GM06990 (cell line): ENCODE data around the gene TTR.

Experiments
- DNase-seq: peaks from one replicate; pipeline ENCODE4 v3.0.0-alpha.2; 2011; ENCODE audit not compliant: insufficient read length; ENCODE audit errors: extremely low read depth
- H3K27me3 ChIP-seq: replicated peaks from 2 replicates; pipeline ENCODE4 v1.6.0; 2011; ENCODE audit warnings: low read length; ENCODE audit not compliant: control insufficient read depth, insufficient read depth
- H3K36me3 ChIP-seq: 2 replicates; pipeline ENCODE4 v1.5.1; 2011; ENCODE audit warnings: low read length; ENCODE audit not compliant: control insufficient read depth, insufficient read depth
- H3K4me3 ChIP-seq: replicated peaks from 2 replicates; pipeline ENCODE4 v1.5.1; 2011; ENCODE audit warnings: low read depth, mild to moderate bottlenecking, control low read depth, low read length
- TF ChIP-seq, protein P1 (sequence below): IDR thresholded peaks from 2 replicates; pipeline ENCODE4 v1.5.1; 2011; ENCODE audit warnings: low read length, control low read depth, mild to moderate bottlenecking, inconsistent platforms; ENCODE audit not compliant: insufficient read depth, poor library complexity, severe bottlenecking

The TTR gene

GRCh38 chr18:31616586-31616985 is 24.9 kb downstream of the TTR start:
- Histone ChIP-seq H3K4me3 (no peak overlapping the region), H3K27me3 (no peaks in the 10 kb centered on the region), H3K36me3 (no peaks in the 10 kb centered on the region)
- TF ChIP-seq, protein P1, sequence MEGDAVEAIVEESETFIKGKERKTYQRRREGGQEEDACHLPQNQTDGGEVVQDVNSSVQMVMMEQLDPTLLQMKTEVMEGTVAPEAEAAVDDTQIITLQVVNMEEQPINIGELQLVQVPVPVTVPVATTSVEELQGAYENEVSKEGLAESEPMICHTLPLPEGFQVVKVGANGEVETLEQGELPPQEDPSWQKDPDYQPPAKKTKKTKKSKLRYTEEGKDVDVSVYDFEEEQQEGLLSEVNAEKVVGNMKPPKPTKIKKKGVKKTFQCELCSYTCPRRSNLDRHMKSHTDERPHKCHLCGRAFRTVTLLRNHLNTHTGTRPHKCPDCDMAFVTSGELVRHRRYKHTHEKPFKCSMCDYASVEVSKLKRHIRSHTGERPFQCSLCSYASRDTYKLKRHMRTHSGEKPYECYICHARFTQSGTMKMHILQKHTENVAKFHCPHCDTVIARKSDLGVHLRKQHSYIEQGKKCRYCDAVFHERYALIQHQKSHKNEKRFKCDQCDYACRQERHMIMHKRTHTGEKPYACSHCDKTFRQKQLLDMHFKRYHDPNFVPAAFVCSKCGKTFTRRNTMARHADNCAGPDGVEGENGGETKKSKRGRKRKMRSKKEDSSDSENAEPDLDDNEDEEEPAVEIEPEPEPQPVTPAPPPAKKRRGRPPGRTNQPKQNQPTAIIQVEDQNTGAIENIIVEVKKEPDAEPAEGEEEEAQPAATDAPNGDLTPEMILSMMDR: no peak
- DNase-seq: no peak

DNA sequence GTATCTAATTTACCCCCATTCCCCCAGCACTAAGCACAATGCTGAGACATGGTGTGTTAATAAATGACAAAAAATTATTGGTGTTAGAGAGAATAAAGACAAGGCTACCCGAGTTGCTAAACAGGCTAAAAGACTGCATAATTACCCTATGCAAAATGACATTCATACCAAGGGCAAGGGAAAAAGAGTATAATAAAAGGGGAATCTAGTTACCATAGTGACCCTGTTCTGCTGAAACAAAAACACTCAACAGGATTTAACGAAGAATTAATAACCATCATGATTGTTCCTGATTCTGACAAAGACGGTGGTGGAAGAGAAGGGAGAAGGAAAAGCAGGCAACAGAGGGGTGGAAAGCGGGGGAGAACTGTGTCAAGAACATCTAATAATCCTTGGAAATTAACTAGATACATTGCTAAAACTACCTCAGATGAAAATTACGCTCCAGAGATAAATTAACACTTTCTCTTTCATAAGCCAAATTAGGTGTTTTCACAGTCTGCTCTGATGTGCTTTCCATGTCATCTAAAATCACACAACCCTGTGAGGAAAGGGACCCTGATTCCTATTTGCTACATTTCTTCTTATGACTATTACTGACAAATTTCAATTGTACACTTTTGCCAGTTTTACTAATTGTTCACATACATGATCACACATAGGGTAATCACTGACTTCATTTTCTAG is 25.5 kb downstream of the TTR start:
- no peaks in the 10 kb centered on the region for H3K36me3 ChIP-seq
- H3K27me3 ChIP-seq: no peaks in the 10 kb centered on the region
- no peak overlapping the region for H3K4me3 ChIP-seq
- TF ChIP-seq, protein P1: no peak
- no peak for DNase-seq

DNA sequence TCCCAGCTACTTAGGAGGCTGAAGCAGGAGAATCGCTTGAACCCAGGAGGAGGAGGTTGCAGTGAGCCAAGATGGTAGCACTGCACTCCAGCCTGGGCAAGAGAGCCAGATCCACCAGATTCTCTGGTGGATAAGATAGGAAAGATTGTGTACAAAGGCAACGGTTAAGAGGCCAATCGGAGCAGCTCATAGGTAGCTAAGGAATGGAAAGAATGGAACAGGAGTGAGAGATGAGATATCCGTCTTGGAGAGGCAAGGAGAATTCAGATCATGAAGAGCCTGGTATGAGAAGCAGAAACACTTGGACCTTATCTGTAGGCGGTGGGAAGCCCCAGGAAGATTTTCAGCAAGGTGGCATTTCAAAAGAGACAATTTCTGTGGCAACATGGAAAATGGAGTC is 27.1 kb downstream of the TTR start:
- no peak overlapping the region for H3K4me3 ChIP-seq
- no peak for DNase-seq
- TF ChIP-seq, protein P1: no peak
- H3K27me3 ChIP-seq: no peaks in the 10 kb centered on the region
- H3K36me3 ChIP-seq: no peaks in the 10 kb centered on the region

- no peak overlapping the region for H3K4me3 ChIP-seq
- TF ChIP-seq, protein P1: no peak
- DNase-seq: no peak
- H3K27me3 ChIP-seq: no peaks in the 10 kb centered on the region
- H3K36me3 ChIP-seq: no peaks in the 10 kb centered on the region
Measured at GRCh38 chr18:31619291-31619690, 27.6 kb downstream of the TTR start.

DNA sequence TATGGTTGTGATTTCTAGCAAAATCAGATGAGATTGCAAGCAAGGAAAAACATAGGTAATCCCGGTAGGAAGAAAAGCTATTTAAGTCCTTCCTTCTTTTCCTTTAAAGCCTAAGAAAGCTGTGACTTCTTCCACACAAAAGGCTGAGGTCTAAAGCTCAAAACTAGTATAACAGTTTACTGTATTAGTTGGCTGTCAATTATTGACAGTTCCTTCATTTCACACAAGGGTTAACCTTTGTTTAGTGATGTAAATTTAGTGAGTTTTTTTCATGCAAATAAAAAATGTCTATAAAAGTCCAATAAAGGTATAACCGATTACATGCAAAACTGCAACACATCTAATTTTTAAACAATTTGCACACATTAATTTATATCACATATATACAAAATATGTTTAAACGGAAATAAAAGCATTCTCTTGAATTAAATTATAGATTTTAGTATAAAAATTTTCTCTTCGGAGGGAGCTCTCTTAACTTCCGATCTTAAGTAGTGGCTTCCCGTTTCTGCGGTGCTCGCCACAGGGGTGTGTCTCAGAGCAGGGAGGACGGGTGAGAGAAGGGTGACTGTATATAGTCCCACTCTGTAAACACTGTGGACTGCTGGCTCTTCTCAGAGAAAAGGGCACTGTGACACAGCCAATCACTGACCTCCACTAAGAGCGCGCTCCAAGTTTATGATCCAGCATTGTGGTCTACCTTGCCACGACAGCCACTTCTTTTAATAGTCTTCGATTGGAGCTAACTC is 33.4 kb downstream of the TTR start:
- Histone ChIP-seq H3K27me3 (no peaks in the 10 kb centered on the region), H3K4me3 (no peak overlapping the region), H3K36me3 (no peaks in the 10 kb centered on the region; the same call in 1 of the 2 replicates)
- no peak for DNase-seq
- TF ChIP-seq, protein P1: no peak
